ENCODE results near the gene C1QTNF9B.

Gene C1QTNF9B

DNA sequence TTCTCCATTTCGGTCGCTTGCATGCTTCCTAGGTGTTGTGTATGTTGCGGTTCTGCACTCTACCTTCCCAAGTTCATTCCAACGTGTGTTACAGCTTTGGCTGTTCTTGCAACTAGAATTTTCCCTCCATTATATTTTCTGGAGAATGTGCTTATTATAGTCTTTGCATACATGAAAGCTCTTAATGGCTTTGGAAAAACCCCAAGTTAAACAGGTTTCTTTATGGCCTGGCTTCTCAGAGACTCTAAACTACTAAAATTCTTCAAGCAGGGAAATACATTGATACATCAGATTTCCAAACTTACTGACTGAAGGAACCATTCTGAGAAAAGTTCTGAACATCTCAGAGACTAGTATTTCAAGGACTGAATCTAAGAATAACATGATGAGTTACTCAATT is 20.0 kb downstream of the C1QTNF9B start:
- Mint-ChIP-seq H3K36me3 (peaks cover 46% of the 10 kb centered on the region), H3K27ac (no peak overlapping the region), H3K4me3 (no peak overlapping the region), H3K27me3 (no peaks in the 10 kb centered on the region), H3K4me1 (no peaks in the 10 kb centered on the region), H3K9me3 (no peaks in the 10 kb centered on the region)
- ATAC-seq: no peak

GRCh38 chr13:23876265-23876664 is 21.0 kb downstream of the C1QTNF9B start:
- Mint-ChIP-seq H3K36me3 (peaks cover 35% of the 10 kb centered on the region), H3K27me3 (no peaks in the 10 kb centered on the region), H3K9me3 (no peaks in the 10 kb centered on the region), H3K27ac (no peak overlapping the region), H3K4me1 (no peaks in the 10 kb centered on the region), H3K4me3 (no peak overlapping the region)
- no peak for ATAC-seq

GRCh38 chr13:23871616-23872220 is 25.6 kb downstream of the C1QTNF9B start:
- Mint-ChIP-seq H3K27me3 (no peaks in the 10 kb centered on the region), H3K9me3 (no peaks in the 10 kb centered on the region), H3K4me3 (no peak overlapping the region), H3K27ac (no peak overlapping the region), H3K36me3 (peaks cover 19% of the 10 kb centered on the region), H3K4me1 (peaks cover 5% of the 10 kb centered on the region)
- ATAC-seq: no peak

- Mint-ChIP-seq H3K27me3 (no peaks in the 10 kb centered on the region), H3K4me3 (no peak overlapping the region), H3K27ac (no peak overlapping the region), H3K9me3 (no peaks in the 10 kb centered on the region), H3K36me3 (peaks cover 12% of the 10 kb centered on the region), H3K4me1 (peaks cover 5% of the 10 kb centered on the region)
- ATAC-seq: no peak
Measured at GRCh38 chr13:23870356-23871140, 26.8 kb downstream of the C1QTNF9B start.

DNA sequence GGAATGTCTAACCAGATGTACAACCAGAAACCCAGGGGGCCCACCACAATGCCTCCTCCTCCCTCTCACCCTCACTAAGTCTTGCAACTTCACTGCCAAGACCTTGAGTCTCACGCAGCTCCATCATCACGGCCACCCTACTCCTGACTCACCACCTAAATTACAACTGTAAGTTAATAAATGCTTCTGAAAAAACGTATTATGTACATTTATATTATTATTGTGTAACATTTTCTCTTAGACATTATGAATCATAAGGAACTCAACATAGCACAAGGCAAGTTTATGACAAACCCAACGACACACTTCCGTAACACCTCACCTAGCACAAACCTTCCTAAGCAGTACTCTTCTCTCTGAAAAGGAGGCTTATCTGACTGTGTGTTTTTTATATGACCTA is 28.8 kb downstream of the C1QTNF9B start:
- Mint-ChIP-seq H3K27ac (no peak overlapping the region), H3K4me3 (no peak overlapping the region), H3K9me3 (no peaks in the 10 kb centered on the region), H3K27me3 (no peaks in the 10 kb centered on the region), H3K36me3 (peaks cover 14% of the 10 kb centered on the region), H3K4me1 (peaks cover 5% of the 10 kb centered on the region)
- no peak for ATAC-seq

DNA sequence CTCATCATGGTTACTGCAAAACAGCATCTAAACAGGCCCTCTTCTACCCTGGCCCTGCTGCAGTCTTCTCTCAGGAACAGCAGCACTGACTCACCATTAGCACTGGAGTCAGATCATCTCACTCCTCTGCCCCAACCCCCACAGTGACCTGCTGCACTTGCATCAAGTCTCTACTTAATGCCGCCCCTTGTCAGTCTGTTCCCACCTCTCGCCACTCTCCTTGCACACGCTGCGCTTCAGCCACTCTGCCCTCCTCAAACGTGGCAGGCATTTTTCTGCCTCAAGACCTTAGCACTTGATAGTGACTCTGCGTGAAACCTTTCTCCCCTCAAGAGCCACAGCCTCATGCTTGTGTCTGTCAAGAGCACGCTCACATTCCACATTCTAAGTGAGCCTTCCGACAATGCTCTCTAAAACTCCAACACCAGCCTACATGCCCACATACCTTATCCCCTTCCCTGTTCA is 30.2 kb downstream of the C1QTNF9B start:
- Mint-ChIP-seq H3K4me3 (no peak overlapping the region), H3K4me1 (peaks cover 5% of the 10 kb centered on the region), H3K27me3 (no peaks in the 10 kb centered on the region), H3K9me3 (no peaks in the 10 kb centered on the region), H3K36me3 (peaks cover 10% of the 10 kb centered on the region), H3K27ac (no peak overlapping the region)
- ATAC-seq: no peak

GRCh38 chr13:23866420-23867026 is 30.8 kb downstream of the C1QTNF9B start:
- Mint-ChIP-seq H3K4me3 (no peak overlapping the region), H3K9me3 (no peaks in the 10 kb centered on the region), H3K4me1 (peaks cover 5% of the 10 kb centered on the region), H3K27me3 (no peaks in the 10 kb centered on the region), H3K36me3 (peaks cover 12% of the 10 kb centered on the region), H3K27ac (no peak overlapping the region)
- ATAC-seq: no peak

DNA sequence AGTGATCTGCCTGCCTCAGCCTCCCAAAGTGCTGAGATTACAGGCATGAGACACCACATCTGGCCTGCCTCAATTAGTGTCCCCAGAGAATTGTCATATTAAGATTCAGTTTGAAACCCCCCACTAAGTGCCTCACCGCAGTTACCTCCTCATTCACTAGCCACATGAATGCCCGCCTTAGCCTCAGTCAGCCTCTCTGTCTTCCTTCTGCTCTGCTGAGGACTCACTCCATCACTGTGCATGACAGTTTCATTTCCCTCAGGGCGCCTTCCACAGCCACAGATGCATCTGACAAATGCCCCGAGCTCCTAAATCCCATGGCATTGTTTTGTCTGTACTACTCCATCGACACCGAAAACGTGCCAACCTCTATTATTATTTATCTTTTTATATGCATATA is 31.4 kb downstream of the C1QTNF9B start:
- H3K4me1 Mint-ChIP-seq: peaks cover 2% of the 10 kb centered on the region
- ATAC-seq: no peak
- H3K27ac Mint-ChIP-seq: no peak overlapping the region

GRCh38 chr13:23865026-23865425 is 32.3 kb downstream of the C1QTNF9B start:
- H3K4me3 Mint-ChIP-seq: no peak overlapping the region
- no peaks in the 10 kb centered on the region for H3K9me3 Mint-ChIP-seq
- H3K4me1 Mint-ChIP-seq: no peaks in the 10 kb centered on the region
- no peak overlapping the region for H3K27ac Mint-ChIP-seq
- H3K27me3 Mint-ChIP-seq: no peaks in the 10 kb centered on the region
- peaks cover 26% of the 10 kb centered on the region for H3K36me3 Mint-ChIP-seq
- no peak for ATAC-seq

More for the DNA sequence above, 31.4 kb downstream of the C1QTNF9B start:
- H3K4me3 Mint-ChIP-seq: no peak overlapping the region
- no peaks in the 10 kb centered on the region for H3K9me3 Mint-ChIP-seq
- peaks cover 17% of the 10 kb centered on the region for H3K36me3 Mint-ChIP-seq
- no peaks in the 10 kb centered on the region for H3K27me3 Mint-ChIP-seq

GRCh38 chr13:23861310-23861709 is 36.0 kb downstream of the C1QTNF9B start:
- no peak for ATAC-seq
- Mint-ChIP-seq H3K36me3 (peaks cover 49% of the 10 kb centered on the region), H3K27ac (no peak overlapping the region), H3K4me3 (no peak overlapping the region), H3K9me3 (no peaks in the 10 kb centered on the region), H3K27me3 (no peaks in the 10 kb centered on the region), H3K4me1 (peaks cover 3% of the 10 kb centered on the region)

- Mint-ChIP-seq H3K27ac (no peak overlapping the region), H3K4me3 (no peak overlapping the region), H3K27me3 (no peaks in the 10 kb centered on the region), H3K36me3 (peaks cover 55% of the 10 kb centered on the region), H3K9me3 (no peaks in the 10 kb centered on the region), H3K4me1 (peaks cover 8% of the 10 kb centered on the region)
- ATAC-seq: no peak
Measured at GRCh38 chr13:23859904-23860303, 37.4 kb downstream of the C1QTNF9B start.

DNA sequence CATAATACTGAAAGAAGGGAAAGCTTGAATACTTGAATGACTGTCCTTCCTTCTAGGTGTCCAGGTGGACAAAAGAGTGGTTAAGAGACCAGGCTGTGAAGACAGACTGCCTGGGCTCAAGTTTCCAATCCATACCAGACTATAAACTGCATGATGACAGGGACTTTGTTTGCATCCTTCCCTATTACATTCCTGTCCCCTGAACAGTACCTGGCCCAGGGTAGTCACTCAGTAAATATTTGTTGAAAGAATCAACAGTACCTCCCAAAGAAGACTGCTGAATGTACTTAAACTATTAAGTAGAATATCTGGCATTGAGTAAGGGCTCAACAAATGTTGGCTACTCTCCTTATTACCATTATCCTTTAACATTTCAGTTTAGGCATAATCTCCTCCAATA is 37.8 kb downstream of the C1QTNF9B start:
- no peaks in the 10 kb centered on the region for H3K9me3 Mint-ChIP-seq
- no peaks in the 10 kb centered on the region for H3K27me3 Mint-ChIP-seq
- ATAC-seq: no peak
- H3K4me1 Mint-ChIP-seq: peaks cover 8% of the 10 kb centered on the region
- H3K36me3 Mint-ChIP-seq: peaks cover 55% of the 10 kb centered on the region
- H3K4me3 Mint-ChIP-seq: no peak overlapping the region
- H3K27ac Mint-ChIP-seq: no peak overlapping the region

- H3K27ac Mint-ChIP-seq: no peak overlapping the region
- H3K4me1 Mint-ChIP-seq: peaks cover 8% of the 10 kb centered on the region
- no peaks in the 10 kb centered on the region for H3K27me3 Mint-ChIP-seq
- H3K4me3 Mint-ChIP-seq: no peak overlapping the region
- H3K36me3 Mint-ChIP-seq: peaks cover 58% of the 10 kb centered on the region
- H3K9me3 Mint-ChIP-seq: no peaks in the 10 kb centered on the region
- ATAC-seq: no peak
Measured at GRCh38 chr13:23858546-23858945, 38.8 kb downstream of the C1QTNF9B start.

GRCh38 chr13:23856008-23856750 is 41.1 kb downstream of the C1QTNF9B start:
- no peak for ATAC-seq
- Mint-ChIP-seq H3K27me3 (no peaks in the 10 kb centered on the region), H3K36me3 (peaks cover 56% of the 10 kb centered on the region), H3K4me3 (no peak overlapping the region), H3K9me3 (no peaks in the 10 kb centered on the region), H3K27ac (no peak overlapping the region), H3K4me1 (peaks cover 8% of the 10 kb centered on the region)

DNA sequence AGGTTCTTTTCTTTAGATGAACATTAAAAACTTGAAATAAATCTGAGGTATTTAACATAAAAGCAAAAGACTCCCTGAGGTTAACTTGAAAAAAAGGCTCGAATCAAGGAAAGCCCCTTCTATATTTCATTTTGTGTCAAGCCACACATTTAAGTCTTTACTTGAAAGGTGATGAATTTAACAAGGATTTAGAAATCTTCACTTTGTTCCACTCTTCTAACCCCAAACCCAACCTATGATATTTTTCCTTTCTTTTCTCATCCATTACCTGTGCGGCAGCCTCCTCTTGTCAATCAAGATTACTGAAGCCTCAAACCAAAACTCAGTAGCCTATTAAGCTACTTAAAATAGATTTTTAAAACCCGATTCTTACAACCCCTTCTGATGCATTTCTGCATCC is 41.9 kb downstream of the C1QTNF9B start:
- H3K9me3 Mint-ChIP-seq: no peaks in the 10 kb centered on the region
- H3K4me1 Mint-ChIP-seq: peaks cover 14% of the 10 kb centered on the region
- no peak overlapping the region for H3K4me3 Mint-ChIP-seq
- no peaks in the 10 kb centered on the region for H3K27me3 Mint-ChIP-seq
- H3K36me3 Mint-ChIP-seq: peaks cover 55% of the 10 kb centered on the region
- H3K27ac Mint-ChIP-seq: no peak overlapping the region
- ATAC-seq: no peak

Measured in stimulated activated memory B cell treated with anti-CD40 and anti-IgM and Interleukin-4, amounts not matched to agents 10 μg/mL and 1 μg/mL and 100 μg/mL, for 72 hours (primary cell).